H1 (cell line): Measurements from ENCODE around the gene STK11. TPM values are rescaled to one million over a fixed set of nuclear protein-coding genes. Genes with fewer than 3 reads are reported as not detected.

ENCODE experiments used
- CTCF ChIA-PET: fragments of 300-600 bp; sonication (Branson Sonifier 250); formaldehyde crosslinking; loops from one replicate; lab custom pipeline; 2021; ENCODE audit not compliant: partially characterized antibody; lab: Charles Lee
- POLR2A ChIA-PET: fragments of 300-600 bp; sonication (Branson Sonifier 250); formaldehyde crosslinking; loops from one replicate; lab custom pipeline; 2021; ENCODE audit warnings: inconsistent platforms; ENCODE audit not compliant: partially characterized antibody; lab: Charles Lee
- DNase-seq, 2 experiments: peaks; one replicate each; pipeline versions ENCODE4 v3.0.0 to v3.0.0-alpha.2; 2010 to 2022; ENCODE audit warnings: low spot score in 2 of 2, low read depth in 1 of 2, mixed read lengths in 1 of 2
- FAIRE-seq: peaks from 2 replicates; lab custom pipeline; 2011; peaks lifted over from hg19 to GRCh38; lab: Jason Lieb, UNC
- H2AFZ ChIP-seq: 2 replicates; pipeline ENCODE4 v1.8.1; 2012; ENCODE audit warnings: low read length, inconsistent platforms
- H2AK5ac ChIP-seq: 2 replicates; pipeline ENCODE4 v1.6.1; 2013; ENCODE audit warnings: low read depth, low read length
- H2BK120ac ChIP-seq: replicated peaks from 2 replicates; pipeline ENCODE3; 2013; ENCODE audit warnings: low read depth, low read length, inconsistent platforms
- H2BK12ac ChIP-seq: 2 replicates; pipeline ENCODE4 v1.6.1; 2013; ENCODE audit warnings: low read depth, low read length
- H2BK15ac ChIP-seq: 2 replicates; pipeline ENCODE4 v1.6.1; 2013; ENCODE audit warnings: low read length
- H2BK20ac ChIP-seq: 2 replicates; pipeline ENCODE4 v1.6.1; 2013; ENCODE audit warnings: low read length
- H2BK5ac ChIP-seq: 2 replicates; pipeline ENCODE4 v1.6.1; 2013; ENCODE audit warnings: low read depth, low read length
- H3K14ac ChIP-seq: 2 replicates; pipeline ENCODE4 v1.6.1; 2013; ENCODE audit warnings: inconsistent platforms; ENCODE audit not compliant: insufficient read length
- H3K18ac ChIP-seq: 2 replicates; pipeline ENCODE4 v1.6.1; 2013; ENCODE audit warnings: low read length; ENCODE audit errors: extremely low read depth
- H3K23ac ChIP-seq: 2 replicates; pipeline ENCODE4 v1.6.1; 2013; ENCODE audit warnings: inconsistent platforms; ENCODE audit not compliant: insufficient read length
- H3K23me2 ChIP-seq: 2 replicates; pipeline ENCODE4 v1.6.1; 2013; ENCODE audit warnings: low read depth, low read length
- H3K27ac ChIP-seq: 2 replicates; pipeline ENCODE4 v1.6.1; 2011; ENCODE audit warnings: low read depth, low read length, inconsistent platforms
- H3K27me3 ChIP-seq, 4 experiments: replicated peaks in 1 of 4; 1 replicate in 1 of 4; 2 replicates in 3 of 4; pipeline versions ENCODE4 v1.6.1 to v1.8.1; 2011 to 2013; ENCODE audit warnings: low read length in 3 of 4, mild to moderate bottlenecking in 3 of 4, inconsistent platforms in 2 of 4, mixed read lengths in 2 of 4, moderate library complexity in 1 of 4; ENCODE audit not compliant: control insufficient read depth in 3 of 4, insufficient read depth in 3 of 4; ENCODE audit errors: extremely low read depth in 1 of 4
- H3K36me3 ChIP-seq, 4 experiments: 2 replicates each; pipeline versions ENCODE4 v1.6.1 to v1.8.1; 2011 to 2013; ENCODE audit warnings: mild to moderate bottlenecking in 4 of 4, low read length in 3 of 4, moderate library complexity in 2 of 4, control low read depth in 1 of 4, inconsistent platforms in 1 of 4; ENCODE audit not compliant: insufficient read depth in 4 of 4, control insufficient read depth in 2 of 4
- H3K4ac ChIP-seq: replicated peaks from 2 replicates; pipeline ENCODE3; 2013; ENCODE audit warnings: low read length, low read depth, mixed read lengths, inconsistent platforms; ENCODE audit not compliant: insufficient read length
- H3K4me1 ChIP-seq, 4 experiments: replicated peaks in 1 of 4; 1 replicate in 1 of 4; 2 replicates in 3 of 4; pipeline versions ENCODE4 v1.6.1 to v1.8.1; 2011 to 2013; ENCODE audit warnings: low read length in 3 of 4, inconsistent platforms in 2 of 4, mixed read lengths in 1 of 4; ENCODE audit not compliant: insufficient read depth in 4 of 4, control insufficient read depth in 3 of 4
- H3K4me2 ChIP-seq, 2 experiments: 2 replicates each; pipeline versions ENCODE4 v1.6.1 to v1.8.1; 2011 to 2013; ENCODE audit warnings: low read depth in 2 of 2, low read length in 2 of 2, control low read depth in 1 of 2, inconsistent platforms in 1 of 2, mild to moderate bottlenecking in 1 of 2; ENCODE audit not compliant: insufficient read depth in 1 of 2
- H3K4me3 ChIP-seq, 4 experiments: fragments of 200-600, 300-600 bp in 1 of 4; sonication (generic), shearing (Covaris generic), sonication (Bioruptor Twin) in 1 of 4; 2 replicates each; pipeline versions ENCODE4 v1.5.1 to v1.8.1; 2011 to 2016; ENCODE audit warnings: low read length in 4 of 4, low read depth in 3 of 4, control low read depth in 2 of 4, inconsistent platforms in 2 of 4, mild to moderate bottlenecking in 2 of 4, mixed read lengths in 1 of 4, moderate library complexity in 1 of 4; ENCODE audit not compliant: insufficient read depth in 2 of 4; ENCODE audit errors: extremely low read depth in 1 of 4
- H3K56ac ChIP-seq: replicated peaks from 2 replicates; pipeline ENCODE3; 2013; ENCODE audit warnings: low read depth, mild to moderate bottlenecking, mixed read lengths, low read length, inconsistent platforms; ENCODE audit not compliant: insufficient read length
- H3K79me1 ChIP-seq: 2 replicates; pipeline ENCODE4 v1.6.1; 2013; ENCODE audit warnings: low read depth, low read length, control low read depth
- H3K79me2 ChIP-seq, 2 experiments: 2 replicates each; pipeline versions ENCODE4 v1.6.1 to v1.8.1; 2012 to 2013; ENCODE audit warnings: low read length in 2 of 2, mild to moderate bottlenecking in 2 of 2, inconsistent platforms in 1 of 2; ENCODE audit not compliant: insufficient read depth in 2 of 2, control insufficient read depth in 1 of 2
- H3K9ac ChIP-seq, 4 experiments: replicated peaks in 1 of 4; 1 replicate in 1 of 4; 2 replicates in 3 of 4; pipeline versions ENCODE4 v1.6.1 to v1.8.1; 2011 to 2013; ENCODE audit warnings: low read depth in 3 of 4, low read length in 3 of 4, control low read depth in 2 of 4, mild to moderate bottlenecking in 2 of 4, moderate library complexity in 2 of 4, inconsistent platforms in 1 of 4; ENCODE audit errors: extremely low read depth in 1 of 4
- H3K9me3 ChIP-seq, 2 experiments: 2 replicates each; pipeline versions ENCODE4 v1.6.1 to v1.8.1; 2012 to 2013; ENCODE audit warnings: mild to moderate bottlenecking in 2 of 2, moderate library complexity in 2 of 2, control low read depth in 1 of 2, inconsistent platforms in 1 of 2, low read depth in 1 of 2, low read length in 1 of 2, mixed read lengths in 1 of 2; ENCODE audit not compliant: insufficient read depth in 2 of 2
- H4K20me1 ChIP-seq, 2 experiments: replicated peaks in 1 of 2; 2 replicates each; pipeline versions ENCODE3 to v1.8.1; 2011 to 2013; ENCODE audit warnings: inconsistent platforms in 2 of 2, low read length in 2 of 2, mild to moderate bottlenecking in 1 of 2; ENCODE audit not compliant: insufficient read depth in 2 of 2, control insufficient read depth in 1 of 2
- H4K5ac ChIP-seq: 2 replicates; pipeline ENCODE4 v1.6.1; 2013; ENCODE audit warnings: low read length, low read depth, mixed read lengths, inconsistent platforms; ENCODE audit not compliant: insufficient read length
- H4K8ac ChIP-seq: 2 replicates; pipeline ENCODE4 v1.8.0; 2013; ENCODE audit warnings: mild to moderate bottlenecking, moderate library complexity, low read length, inconsistent platforms; ENCODE audit not compliant: insufficient read depth; ENCODE audit errors: extremely low read depth
- H4K91ac ChIP-seq: replicated peaks from 2 replicates; pipeline ENCODE3; 2013; ENCODE audit warnings: low read length, mixed read lengths, inconsistent platforms; ENCODE audit not compliant: insufficient read length
- CHD1 ChIP-seq: IDR thresholded peaks from 2 replicates; pipeline ENCODE4 v1.6.1; 2012; ENCODE audit warnings: low read depth, low read length, improper control_type of control experiment
- MAX ChIP-seq: IDR thresholded peaks from 2 replicates; pipeline ENCODE4 v1.6.1; 2012; ENCODE audit warnings: inconsistent platforms
- PHF8 ChIP-seq: fragments of 200-600 bp; sonication (generic); conservative IDR thresholded peaks from 2 replicates; pipeline ENCODE4 v1.7.1; 2012; ENCODE audit warnings: low read depth, mild to moderate bottlenecking, inconsistent platforms, low read length, moderate library complexity
- WGBS, 2 experiments: shearing (Covaris generic) in 1 of 2; methylation state at CpG; one replicate each; pipeline versions ENCODE4 v1.1.6 to v1.1.7; 2013 to 2015; ENCODE audit warnings: low lambda C conversion rate in 2 of 2, mixed read lengths in 2 of 2, inconsistent platforms in 1 of 2, low coverage in 1 of 2, missing lambda C conversion rate in 1 of 2; ENCODE audit not compliant: insufficient replicate concordance in 2 of 2, insufficient coverage in 1 of 2, insufficient read length in 1 of 2; ENCODE audit errors: extremely low coverage in 1 of 2, missing lambda C conversion rate in 1 of 2; 5-methylcytosine and 5-hydroxymethylcytosine counted together
- polyA plus RNA-seq, 7 experiments: library from polyadenylated mRNA; depleted of rRNA in 3 of 7; stranded (reverse) in 5 of 7; unstranded in 2 of 7; fragments of >200 nt in 5 of 7; fragments of 200-250 nt in 2 of 7; gene quantifications; 1 replicate in 5 of 7; 2 replicates in 1 of 7; 4 replicates in 1 of 7; pipeline versions ENCODE4 v1.2.1 to v1.2.3, GENCODE V29; 2011 to 2013; ENCODE audit warnings: missing spikeins in 2 of 7, mixed read lengths in 2 of 7
- total RNA-seq: library from RNA; stranded (reverse); fragmentation: NEBNext Ultra II Directional; extraction: Animal tissue kit (Norgen Biotek cat#: 25700); gene quantifications from 2 replicates; pipeline ENCODE4 v1.2.1, GENCODE V29; 2021
- TF ChIP-seq, protein P1 (sequence below), 3 experiments: IDR thresholded peaks; 1 replicate in 2 of 3; 2 replicates in 1 of 3; pipeline versions ENCODE4 v1.5.1 to v1.6.1; 2011; ENCODE audit warnings: low read length in 3 of 3, mild to moderate bottlenecking in 3 of 3, inconsistent platforms in 2 of 3, low read depth in 1 of 3, moderate library complexity in 1 of 3; ENCODE audit not compliant: insufficient read depth in 1 of 3; ENCODE audit errors: control extremely low read depth in 1 of 3

STK11 gene
- total and polyA plus RNA-seq, 2 of the 8 experiments (the other 6 are each of a cell fraction or from before 2014, with no cell fraction given), result 45.3 to 70.7 TPM

- Histone ChIP-seq H3K4me3 (no peak overlapping the region), H3K36me3 (peaks cover 5 to 79% (median 9%) of the 10 kb centered on the region in 4 experiments; a peak in 6 of 8 replicates), H3K14ac (no peak overlapping the region), H4K5ac (no peak overlapping the region), H3K79me1 (no peaks in the 10 kb centered on the region), H3K4me1 (peaks cover 0 to 2% (median 0%) of the 10 kb centered on the region in 4 experiments; a peak in 2 of 7 replicates), H3K56ac (no peak overlapping the region), H3K79me2 (no peaks in the 10 kb centered on the region; a peak in 1 of 4 replicates), H2BK120ac (no peak overlapping the region), H3K27ac (no peak overlapping the region), H4K8ac (no peak overlapping the region), H2BK5ac (no peak overlapping the region), H3K9ac (no peak overlapping the region), H2AFZ (no peak overlapping the region), H2BK15ac (no peak overlapping the region), H3K9me3 (no peaks in the 10 kb centered on the region), H4K91ac (no peak overlapping the region), H4K20me1 (peaks cover 3 to 22% of the 10 kb centered on the region in 2 experiments), H2AK5ac (no peak overlapping the region), H3K23me2 (no peaks in the 10 kb centered on the region), H2BK12ac (no peak overlapping the region), H2BK20ac (no peak overlapping the region), H3K27me3 (no peaks in the 10 kb centered on the region), H3K4me2 (no peak overlapping the region), H3K18ac (no peak overlapping the region), H3K4ac (no peak overlapping the region), H3K23ac (no peak overlapping the region)
- FAIRE-seq, result no peak
- TF ChIP-seq MAX (no peak), PHF8 (no peak), CHD1 (no peak)
- TF ChIP-seq, protein P1, sequence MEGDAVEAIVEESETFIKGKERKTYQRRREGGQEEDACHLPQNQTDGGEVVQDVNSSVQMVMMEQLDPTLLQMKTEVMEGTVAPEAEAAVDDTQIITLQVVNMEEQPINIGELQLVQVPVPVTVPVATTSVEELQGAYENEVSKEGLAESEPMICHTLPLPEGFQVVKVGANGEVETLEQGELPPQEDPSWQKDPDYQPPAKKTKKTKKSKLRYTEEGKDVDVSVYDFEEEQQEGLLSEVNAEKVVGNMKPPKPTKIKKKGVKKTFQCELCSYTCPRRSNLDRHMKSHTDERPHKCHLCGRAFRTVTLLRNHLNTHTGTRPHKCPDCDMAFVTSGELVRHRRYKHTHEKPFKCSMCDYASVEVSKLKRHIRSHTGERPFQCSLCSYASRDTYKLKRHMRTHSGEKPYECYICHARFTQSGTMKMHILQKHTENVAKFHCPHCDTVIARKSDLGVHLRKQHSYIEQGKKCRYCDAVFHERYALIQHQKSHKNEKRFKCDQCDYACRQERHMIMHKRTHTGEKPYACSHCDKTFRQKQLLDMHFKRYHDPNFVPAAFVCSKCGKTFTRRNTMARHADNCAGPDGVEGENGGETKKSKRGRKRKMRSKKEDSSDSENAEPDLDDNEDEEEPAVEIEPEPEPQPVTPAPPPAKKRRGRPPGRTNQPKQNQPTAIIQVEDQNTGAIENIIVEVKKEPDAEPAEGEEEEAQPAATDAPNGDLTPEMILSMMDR (IDR thresholded peaks at IDR 0.05; ENCODE audit: control extremely low read depth in 1 of 3, insufficient read depth in 1 of 3, low read depth in 1 of 3, low read length in 3 of 3), result peak in 1 of 3 experiments; percentile 18; a peak in 1 of 4 replicates
- CTCF ChIA-PET, result interaction anchor here (1.0 to 1.3 kb wide), 2 partner anchors 9 to 14 kb away, joined by 3 to 4 read pairs; no protein-coding TSS in a partner anchor
- 100% methylated on average over 1 of the region's 38 CpGs; no CpG with 5 or more reads in 1 of the 2 experiments for WGBS, 2 experiments
- no peak for DNase-seq
- POLR2A ChIA-PET, result interaction anchor here (0.8 to 1.7 kb wide), 4 partner anchors 43 to 145 kb away, joined by 3 to 4 read pairs (median 3); no protein-coding TSS in a partner anchor
These were observed 25.4 kb downstream of the STK11 start for GRCh38 chr19:1230783-1231489.
